A673 (cell line): Measurements from ENCODE around the gene PYGL.

ENCODE experiments used
- EZH2 ChIP-seq: fragments of 200-600 bp; sonication (generic); IDR thresholded peaks from 2 replicates; pipeline ENCODE4 v1.6.1; 2017; ENCODE audit warnings: borderline replicate concordance, low read depth, mild to moderate bottlenecking, mixed read lengths, antibody characterized with exemption, low read length; ENCODE audit not compliant: poor library complexity, severe bottlenecking
- TF ChIP-seq, protein P1 (sequence below): fragments of 300-800, 200-600 bp; sonication (generic); conservative IDR thresholded peaks from 2 replicates; pipeline ENCODE4 v1.5.1; 2017; ENCODE audit warnings: low read depth, mild to moderate bottlenecking, antibody characterized with exemption, low read length, moderate library complexity, mixed read lengths

DNA sequence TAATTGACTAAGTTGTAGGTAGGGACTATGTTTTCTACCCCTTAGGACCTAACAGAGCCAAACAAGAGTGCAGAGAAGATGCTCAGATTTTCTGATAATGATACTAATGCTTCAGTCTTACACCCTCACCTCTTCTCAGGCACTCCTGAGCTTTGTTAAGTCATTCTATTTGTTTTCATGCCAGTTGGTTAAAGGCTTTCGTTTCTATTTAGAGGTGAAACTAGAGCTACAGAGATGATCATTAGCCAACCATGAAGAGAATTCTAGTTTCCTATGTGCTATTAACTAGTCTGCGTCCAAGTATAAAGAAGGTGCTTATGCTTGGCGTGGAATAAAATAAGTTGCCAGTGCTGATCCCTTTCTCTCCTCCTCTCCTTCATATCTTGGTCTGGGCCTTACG is 34.6 kb upstream of the PYGL start:
- TF ChIP-seq, protein P1, sequence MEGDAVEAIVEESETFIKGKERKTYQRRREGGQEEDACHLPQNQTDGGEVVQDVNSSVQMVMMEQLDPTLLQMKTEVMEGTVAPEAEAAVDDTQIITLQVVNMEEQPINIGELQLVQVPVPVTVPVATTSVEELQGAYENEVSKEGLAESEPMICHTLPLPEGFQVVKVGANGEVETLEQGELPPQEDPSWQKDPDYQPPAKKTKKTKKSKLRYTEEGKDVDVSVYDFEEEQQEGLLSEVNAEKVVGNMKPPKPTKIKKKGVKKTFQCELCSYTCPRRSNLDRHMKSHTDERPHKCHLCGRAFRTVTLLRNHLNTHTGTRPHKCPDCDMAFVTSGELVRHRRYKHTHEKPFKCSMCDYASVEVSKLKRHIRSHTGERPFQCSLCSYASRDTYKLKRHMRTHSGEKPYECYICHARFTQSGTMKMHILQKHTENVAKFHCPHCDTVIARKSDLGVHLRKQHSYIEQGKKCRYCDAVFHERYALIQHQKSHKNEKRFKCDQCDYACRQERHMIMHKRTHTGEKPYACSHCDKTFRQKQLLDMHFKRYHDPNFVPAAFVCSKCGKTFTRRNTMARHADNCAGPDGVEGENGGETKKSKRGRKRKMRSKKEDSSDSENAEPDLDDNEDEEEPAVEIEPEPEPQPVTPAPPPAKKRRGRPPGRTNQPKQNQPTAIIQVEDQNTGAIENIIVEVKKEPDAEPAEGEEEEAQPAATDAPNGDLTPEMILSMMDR = no peak
- no peak for TF ChIP-seq EZH2
